GM20431 (cell line): ENCODE results near the gene RMI1.

ENCODE experiments used
- in situ Hi-C: fragments of 300-500 bp; cut with MseI, MboI; formaldehyde crosslinking; loops from one replicate; pipeline ENCODE4 v1.15.0; 2020; ENCODE audit warnings: low sequenced_read_pairs; ENCODE audit not compliant: unreplicated experiment

RMI1 gene

DNA sequence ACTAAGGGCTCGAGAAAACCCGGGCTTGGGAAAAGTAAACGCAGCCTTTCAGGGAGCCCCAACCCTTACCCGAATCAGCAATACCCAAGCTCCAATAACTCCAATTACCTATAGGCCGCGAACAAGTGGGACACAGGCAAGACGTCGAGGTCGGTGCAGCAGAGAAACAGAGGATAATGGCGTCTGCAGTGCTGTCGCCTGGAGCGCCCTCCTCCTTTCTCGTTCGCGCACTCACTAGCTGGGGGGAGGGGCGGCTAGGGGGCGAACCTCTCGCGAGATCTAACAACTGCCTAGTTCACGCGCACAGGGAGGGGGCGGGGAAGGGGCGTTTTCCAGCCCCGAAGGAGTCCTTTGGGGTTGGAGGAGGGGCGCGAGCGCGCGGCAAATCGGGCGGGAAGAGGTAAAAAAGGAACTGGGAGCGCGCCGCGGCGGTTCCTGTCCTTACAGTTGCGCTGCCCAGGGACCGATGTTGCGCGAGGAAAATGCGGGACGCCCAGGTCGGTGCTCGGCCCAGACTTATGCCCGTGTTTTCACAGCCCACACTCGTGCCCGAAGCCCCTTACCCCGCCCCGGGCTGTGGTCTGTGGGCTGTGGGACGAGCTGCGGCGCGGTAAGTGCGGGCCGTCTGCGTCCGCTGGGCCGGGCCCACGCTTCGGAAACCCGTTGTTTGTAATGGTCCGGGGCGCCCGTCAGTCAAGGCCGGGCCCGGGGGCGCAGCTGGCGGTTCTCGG lies at the start of gene RMI1:
Gene RMI1, plus strand, starts transcription at position 411 of the 731 bp plus-strand sequence. CDS start 20,182 bp downstream, outside the sequence.
- in situ Hi-C loops = no loop called here

DNA sequence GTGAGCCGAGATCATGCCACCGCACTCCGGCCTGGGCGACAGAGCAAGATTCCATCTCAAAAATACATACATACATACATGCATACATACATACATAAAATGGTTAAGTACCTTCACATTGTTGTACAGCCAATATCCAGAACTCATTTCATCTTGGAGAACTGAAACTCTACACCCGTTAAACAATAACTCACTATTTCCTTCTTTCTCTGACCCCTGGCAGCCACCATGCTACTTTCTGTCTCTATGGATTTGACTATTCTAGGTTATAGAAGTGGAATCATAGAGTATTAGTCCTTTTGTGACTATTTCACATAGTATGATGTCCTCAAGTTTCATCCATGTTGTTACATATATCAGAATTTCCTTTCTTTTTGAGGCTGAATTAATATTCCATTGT lies 49.7 kb upstream of the RMI1 start:
- in situ Hi-C loops = loop anchor here (10.0 to 25.0 kb wide), 3 partner anchors 244 to 384 kb away; no protein-coding TSS in a partner anchor

DNA sequence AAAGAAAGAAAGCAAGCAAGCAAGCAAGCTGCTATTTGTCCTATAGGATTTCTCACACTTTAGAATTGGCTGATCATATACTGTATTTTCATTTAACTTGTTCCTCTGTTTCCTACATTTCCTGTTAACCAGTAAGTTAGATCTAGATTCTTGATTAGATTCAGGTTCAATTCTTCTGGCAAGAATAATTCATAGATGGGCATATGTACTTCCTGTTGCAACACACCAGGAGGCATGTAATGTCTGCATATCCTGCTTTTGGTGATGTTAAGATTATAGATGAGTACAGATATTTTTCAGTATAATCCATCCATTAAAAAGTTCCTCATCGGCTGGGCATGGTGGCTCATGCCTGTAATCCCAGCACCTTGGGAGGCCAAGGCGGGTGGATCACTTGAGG lies 48.6 kb upstream of the RMI1 start:
- in situ Hi-C loops = loop anchor here (10.0 to 25.0 kb wide), 3 partner anchors 243 to 383 kb away; no protein-coding TSS in a partner anchor

DNA sequence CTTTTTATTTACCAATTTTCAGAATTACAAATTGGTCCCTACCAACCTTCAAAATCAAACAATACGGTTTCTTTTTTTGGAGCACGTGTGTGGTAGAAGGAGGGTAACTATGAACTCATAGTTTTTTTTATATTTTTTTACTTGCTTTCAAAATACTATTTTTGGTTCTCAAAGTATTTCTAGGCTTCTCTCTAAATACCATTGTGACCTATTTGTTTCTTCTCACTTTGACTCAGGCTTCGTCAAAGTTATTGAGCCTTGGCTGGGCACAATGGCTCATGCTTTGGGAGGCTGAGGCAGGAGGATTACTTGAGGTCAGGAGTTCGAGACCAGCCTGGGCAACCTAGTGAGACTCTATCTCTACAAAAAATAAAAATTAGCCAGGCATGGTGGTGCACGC lies 47.8 kb upstream of the RMI1 start:
- in situ Hi-C loops = loop anchor here (10.0 to 25.0 kb wide), 3 partner anchors 242 to 382 kb away; no protein-coding TSS in a partner anchor

DNA sequence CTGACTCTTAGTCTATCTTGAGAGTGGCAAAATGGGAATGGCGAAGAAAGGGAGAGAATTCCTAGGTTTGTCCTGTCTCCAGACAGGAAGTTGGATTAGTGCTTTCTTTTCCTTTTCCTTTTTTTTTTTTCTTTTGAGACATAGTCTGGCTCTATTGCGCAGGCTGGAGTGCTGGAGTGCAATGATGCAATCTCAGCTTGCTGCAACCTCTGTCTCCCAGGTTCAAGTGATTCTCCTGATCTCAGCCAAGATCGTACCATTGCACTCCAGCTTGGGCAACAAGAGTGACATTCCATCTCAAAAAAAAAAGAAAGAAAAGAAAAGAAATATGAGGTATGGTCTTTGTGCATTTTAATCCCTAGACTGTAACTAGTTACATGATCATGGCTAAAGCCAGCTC lies 46.8 kb upstream of the RMI1 start:
- in situ Hi-C loops = loop anchor here (10.0 to 25.0 kb wide), 3 partner anchors 241 to 381 kb away; no protein-coding TSS in a partner anchor

DNA sequence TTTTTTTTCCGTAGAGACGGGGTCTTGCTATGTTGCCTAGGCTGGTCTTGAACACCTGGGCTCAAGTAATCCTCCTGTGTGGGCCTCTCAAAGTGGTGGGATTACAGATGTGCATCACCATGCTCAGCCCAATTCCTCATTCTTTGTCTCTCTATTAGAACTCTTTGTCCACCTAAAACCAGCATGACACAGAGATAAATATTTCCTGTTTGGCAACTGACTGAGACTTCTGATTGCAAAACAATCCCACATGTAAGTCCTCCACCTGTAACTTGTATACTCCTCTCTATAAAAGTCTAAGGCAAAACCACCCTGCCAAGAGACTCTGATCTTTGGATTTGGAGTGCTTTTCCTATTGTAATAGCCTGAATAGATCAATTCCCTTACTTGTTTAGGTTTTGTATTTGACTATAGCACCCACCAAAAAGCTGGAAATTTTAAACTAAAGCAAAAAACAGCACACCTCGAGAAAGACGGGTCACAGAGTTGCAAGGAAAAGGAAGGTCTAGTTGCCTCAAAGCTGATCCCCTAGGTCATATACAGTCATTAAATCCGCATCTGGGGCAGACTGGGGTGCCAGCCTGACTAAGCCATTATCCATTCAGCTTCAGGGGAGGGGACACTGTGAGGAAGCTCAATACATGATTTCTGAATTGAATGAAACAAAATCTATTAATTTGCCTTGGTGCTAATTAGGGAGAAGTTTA lies 45.9 kb upstream of the RMI1 start:
- in situ Hi-C loops = loop anchor here (10.0 to 25.0 kb wide), 3 partner anchors 240 to 380 kb away; no protein-coding TSS in a partner anchor

DNA sequence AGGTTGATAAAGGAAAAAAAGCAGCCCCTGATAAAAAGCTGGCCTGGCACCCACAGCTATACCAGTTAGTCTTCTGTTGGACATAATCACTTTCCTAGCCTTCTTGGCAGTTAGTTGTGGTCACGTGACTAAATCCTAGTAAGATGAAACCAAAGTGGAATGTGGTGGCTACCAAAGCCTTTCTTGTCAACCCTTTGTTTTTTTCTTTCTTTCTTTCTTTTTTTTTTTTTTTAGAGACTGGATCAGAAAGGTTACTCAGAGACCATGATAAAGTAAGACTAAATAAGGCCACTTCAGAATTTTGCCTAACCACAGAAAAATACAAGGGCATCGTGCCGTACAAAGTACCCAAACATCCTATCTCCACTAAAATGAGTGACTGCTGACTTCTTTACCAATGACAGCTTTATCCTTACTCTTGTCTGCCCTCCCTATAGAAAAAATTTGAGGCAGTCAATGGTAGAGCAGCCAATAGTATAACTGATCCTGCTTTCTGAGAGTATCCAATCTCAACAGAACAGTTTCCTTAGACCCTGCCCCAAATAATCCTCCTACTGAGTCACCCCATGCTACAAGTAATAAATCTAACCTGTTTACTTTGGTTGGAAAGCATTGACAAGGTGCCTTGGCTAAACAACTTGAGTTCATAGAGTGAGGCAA lies 45.2 kb upstream of the RMI1 start:
- in situ Hi-C loops = loop anchor here (10.0 to 25.0 kb wide), 3 partner anchors 239 to 379 kb away; no protein-coding TSS in a partner anchor

DNA sequence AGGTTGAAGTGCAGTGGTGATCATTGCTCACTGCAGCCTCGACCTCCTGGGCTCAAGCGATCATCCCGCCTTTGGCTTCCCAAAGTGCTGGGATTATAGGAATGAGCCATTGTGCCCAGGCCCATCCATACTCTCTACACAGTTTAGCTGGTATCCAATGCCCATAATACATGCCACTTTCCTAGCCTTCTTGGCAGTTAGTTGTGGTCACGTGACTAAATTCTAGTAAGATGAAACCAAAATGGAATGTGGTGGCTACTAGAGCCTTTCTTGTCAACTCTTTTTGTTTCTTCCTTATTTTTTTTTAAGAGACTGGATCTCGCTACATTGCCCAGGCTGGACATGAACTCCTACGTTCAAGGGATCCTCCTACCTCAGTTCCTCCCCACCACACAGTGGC lies 44.1 kb upstream of the RMI1 start:
- in situ Hi-C loops = loop anchor here (10.0 to 25.0 kb wide), 3 partner anchors 238 to 378 kb away; no protein-coding TSS in a partner anchor

DNA sequence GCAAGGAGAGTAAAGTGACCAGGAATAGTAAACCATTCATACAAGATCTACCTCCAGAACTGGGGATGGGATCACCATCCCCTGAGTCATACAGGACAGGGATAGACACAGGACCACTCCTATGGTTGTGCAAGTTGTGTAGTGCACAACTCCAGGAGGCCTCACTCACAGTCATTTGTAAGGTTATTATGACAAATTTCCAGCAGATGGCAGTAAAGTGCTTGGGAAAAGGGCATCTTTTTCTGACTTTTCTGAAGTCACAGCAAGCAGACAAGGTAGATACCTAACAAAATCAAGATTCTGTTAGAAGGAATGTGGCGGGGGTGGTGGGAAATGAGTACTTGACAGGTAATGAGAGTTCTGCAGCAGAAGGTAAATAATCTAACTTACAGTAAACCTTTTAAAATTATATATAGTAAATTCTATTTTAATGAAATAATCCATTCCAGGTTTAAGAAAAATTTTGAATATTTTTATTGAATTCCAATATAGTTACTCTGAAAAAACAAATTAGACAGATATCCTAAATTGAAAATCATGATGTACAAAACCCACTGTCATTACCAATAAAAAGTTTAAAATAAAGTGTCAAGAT lies 42.6 kb upstream of the RMI1 start:
- in situ Hi-C loops = loop anchor here (10.0 to 25.0 kb wide), 3 partner anchors 237 to 377 kb away; no protein-coding TSS in a partner anchor

DNA sequence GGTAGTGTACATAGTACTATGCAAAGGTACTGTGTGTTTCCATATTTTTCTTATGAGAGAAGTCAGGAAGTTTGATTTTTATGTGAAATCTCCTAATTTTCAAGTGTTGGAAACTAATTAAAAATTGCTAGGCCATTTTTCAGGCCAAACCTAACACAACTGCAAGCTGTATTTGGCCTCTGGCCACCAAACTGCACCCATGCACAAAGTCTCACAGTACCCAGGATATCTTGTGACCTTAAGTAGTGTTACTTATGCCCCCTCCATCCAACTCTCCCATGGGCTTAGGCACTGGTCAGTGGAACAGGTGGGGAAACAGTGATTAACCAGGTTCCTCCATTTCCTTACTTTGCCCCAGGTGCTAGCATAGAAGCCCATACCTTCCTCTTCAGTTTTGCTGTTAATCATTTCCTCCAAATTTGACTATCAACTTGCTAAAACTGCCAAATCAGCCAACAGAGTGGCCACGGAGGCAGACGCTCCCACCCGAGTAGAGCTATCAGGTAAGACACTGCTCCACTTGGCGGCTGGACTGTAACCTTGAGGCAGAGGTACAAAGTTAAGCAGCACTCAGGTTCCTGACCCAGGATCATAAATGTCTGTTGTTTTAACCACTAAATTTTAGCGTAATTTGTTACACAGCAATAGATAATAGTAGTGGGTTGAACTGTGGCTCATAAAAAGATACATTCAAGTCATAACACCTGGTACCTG lies 39.9 kb upstream of the RMI1 start:
- in situ Hi-C loops = loop anchor here (25.0 kb wide), 1 partner anchor 322 kb away; no protein-coding TSS in a partner anchor

DNA sequence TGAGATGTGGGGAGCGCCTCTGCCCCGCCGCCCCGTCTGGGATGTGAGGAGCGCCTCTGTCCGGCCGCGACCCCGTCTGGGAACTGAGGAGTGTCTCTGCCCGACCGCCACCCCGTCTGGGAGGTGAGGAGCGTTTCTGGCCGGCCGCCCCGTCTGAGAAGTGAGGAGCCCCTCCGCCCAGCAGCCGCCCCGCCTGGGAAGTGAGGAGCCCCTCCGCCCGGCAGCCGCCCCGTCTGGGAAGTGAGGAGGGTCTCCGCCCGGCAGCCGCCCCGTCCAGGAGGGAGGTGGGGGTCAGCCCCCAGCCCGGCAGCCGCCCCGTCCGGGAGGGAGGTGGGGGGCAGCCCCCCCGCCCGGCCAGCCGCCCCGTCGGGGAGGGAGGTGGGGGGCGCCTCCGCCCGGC lies 32.5 kb upstream of the RMI1 start:
- in situ Hi-C loops = loop anchor here (25.0 kb wide), 1 partner anchor 314 kb away; no protein-coding TSS in a partner anchor

DNA sequence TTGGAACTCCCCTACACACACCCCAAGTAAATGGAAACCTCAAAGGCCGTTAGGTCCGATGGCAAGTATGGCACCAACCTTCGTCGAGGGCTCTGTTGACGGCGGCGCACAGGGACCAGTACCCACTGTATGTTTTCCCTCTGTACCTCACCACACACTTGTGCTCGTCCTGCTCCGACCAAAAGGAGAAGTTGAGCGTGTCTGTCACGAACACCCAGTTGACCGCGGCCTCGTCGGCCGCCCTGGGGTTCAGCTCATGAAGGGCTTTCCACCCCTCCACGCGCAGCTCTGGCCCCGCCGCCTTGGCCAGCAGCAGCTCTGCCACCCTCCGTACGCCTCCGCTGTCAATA lies 24.5 kb upstream of the RMI1 start:
- in situ Hi-C loops = no loop called here

DNA sequence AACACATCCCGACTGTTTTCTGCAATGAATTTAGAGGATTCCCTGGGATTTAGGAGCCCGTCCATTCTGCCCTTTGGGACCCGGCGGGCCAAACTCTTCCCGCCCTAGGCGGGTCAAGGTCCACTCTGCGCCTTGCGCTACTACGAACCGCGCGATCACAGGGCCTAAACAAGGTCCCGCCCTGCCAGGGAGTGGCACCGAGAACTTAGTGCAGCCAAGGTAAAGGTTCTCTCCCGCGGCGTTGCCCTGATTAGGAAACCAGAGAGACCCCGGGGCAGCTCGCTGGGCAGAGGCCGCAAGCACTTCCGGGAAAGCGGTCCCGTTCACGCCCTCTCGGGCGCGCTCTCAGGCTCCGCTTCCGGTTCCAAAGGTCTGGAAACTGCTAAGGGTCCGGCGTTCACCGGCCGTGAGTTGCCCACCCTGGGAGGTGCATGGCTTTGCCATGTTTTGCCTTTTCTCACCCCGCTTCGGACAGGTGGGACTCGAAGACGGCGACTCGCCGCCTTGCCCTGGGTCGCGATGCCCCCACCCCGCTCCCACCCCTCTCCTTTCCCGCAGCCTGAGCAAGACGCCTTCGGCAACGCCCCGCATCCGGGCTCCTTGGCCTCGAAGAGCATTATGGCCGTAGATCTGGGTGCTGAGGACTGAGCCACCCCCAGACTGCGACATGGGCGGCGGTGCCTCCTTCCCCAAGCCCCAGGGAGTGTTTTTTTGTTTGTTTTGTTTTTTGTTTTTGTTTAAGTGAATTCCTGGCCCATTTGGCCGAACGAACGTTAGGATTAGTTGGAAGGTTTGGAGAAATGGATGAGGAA lies 24.0 kb upstream of the RMI1 start:
- in situ Hi-C loops = no loop called here

DNA sequence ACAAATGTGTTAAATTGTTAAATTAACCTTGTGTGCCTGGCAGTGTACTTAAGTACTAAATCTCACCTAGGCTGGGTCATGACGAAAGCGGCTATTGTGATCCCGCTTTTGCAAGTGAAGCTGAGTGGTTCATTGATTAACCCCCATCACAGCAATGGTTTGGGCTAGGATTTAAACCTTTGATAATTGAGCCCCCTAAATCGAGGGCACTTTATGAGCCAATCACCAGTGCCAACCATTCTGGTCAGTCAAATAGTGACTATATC lies 23.4 kb upstream of the RMI1 start:
- in situ Hi-C loops = no loop called here

DNA sequence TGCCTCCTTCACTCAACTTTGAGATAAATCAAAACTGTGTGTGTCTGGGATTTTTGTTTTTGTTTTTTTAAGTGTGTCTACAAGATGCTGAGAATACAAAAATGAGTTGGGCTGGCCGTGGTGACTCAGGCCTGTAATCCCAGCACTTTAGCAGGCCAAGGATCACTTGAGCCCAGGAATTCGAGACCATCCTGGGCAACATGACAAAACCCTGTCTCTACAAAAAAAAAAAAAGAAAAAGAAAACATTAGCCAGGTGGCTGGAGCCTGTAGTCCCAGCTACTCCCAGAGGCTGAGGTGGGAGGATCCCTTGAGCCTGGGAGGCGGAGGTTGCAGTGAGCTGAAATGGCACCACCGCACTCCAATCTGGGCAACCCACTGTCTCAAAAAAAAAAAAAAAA lies 21.5 kb upstream of the RMI1 start:
- in situ Hi-C loops = no loop called here

DNA sequence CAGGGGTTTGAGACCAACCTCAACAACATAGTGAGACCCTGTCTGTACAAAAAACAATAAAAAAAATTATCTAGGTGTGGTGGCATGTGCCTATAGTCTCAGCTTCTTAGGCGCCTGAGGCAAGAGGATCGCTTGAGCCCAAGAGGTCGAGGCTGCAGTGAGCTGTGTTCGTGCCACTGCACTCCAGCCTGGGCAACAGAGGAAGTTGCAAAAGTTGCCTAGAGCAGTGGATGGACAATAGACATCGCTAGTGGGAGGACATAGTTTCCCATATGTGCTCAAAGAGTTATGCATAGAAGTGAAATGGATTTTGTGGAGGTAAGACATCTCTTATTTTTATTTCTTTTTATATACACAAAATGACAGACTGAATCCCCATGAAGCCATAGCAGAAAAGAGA lies 19.6 kb upstream of the RMI1 start:
- in situ Hi-C loops = no loop called here

DNA sequence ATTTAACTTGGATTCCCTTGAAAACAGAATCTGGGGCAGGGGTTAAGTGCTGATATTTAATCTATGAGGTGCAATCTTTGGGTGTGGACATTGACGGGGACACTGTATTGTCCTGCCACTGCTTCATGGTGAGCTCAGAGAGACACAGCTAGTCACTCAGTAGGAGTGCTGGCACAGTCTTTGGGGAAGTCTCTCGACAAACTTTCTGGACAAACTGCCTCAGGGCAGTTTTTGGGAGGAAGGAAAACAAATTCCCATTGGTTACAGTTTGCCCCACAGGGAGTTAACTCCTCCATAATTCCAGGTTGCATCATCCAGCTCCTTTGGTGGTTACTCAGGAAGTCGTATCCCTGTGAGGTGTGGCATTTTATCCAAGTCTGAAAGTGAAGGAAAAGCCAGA lies 18.4 kb upstream of the RMI1 start:
- in situ Hi-C loops = no loop called here

DNA sequence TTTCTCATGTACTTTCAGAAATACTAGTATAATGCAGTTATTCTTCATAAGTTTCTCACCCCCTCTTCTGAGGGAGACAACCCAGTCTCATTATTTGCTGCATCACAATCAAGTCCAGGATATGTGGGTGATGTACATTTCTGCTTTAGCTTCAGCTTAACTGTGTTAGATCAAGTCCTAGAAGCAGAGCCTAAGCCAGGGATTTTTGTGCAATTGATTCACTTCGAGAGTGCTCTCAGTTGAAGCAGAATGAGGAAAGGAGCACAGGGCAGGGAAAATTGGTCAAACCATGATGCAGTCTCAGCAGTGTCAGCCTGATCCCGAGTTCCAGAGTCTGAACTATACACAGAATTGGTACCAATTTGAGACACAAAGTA lies 15.6 kb upstream of the RMI1 start:
- in situ Hi-C loops = no loop called here
